Measurements from ENCODE around the gene ADCK2. TPM values are rescaled to one million over a fixed set of nuclear protein-coding genes. Genes with fewer than 3 reads are reported as not detected.
"Not testable (repeated sequence)": the region's sequence is repeated elsewhere in the genome, so short reads cannot be mapped to it uniquely, and the experiment has no call there.

ADCK2 gene
- polyA plus RNA-seq, 3 donors, result 8.7 to 28.7 (median 18.3) TPM

DNA sequence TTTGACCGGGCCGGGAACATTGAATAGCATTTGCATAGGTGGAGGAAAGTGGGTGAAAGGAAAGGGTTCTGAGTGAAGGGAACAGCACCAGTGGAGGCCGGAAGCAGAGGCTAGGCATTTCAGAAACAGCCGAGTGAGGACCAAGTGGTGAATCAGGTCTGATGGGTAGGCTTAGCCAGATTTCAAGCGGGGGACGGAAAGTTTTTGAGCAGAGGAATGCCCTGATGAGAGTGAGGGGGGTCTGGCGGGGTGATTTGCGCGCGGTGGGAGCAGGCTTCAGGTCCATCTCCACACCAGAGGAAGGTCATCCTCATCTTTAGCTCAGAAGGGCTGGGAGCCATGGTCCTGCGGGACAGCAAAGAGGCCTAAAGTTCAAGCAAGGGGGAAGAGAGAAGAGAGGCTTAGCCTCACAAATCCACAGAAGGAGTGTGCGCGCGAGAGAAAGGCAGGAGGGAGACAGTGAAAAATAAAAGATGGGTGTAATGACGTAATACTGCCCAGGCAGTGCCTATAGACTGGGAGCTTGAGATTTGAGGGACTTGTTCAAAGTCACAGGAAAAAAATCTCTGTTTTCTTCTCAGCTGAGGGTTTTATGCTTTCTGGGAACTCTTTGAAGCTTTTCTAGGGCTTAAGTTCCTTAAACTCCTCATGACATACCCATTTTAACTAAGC is 31.1 kb upstream of the ADCK2 start:
- H3K4me2 ChIP-seq (replicated peaks; ENCODE audit: extremely low read depth, low read length, poor library complexity, severe bottlenecking), result peak overlapping the region; percentile 79
- no peak overlapping the region for H3K4me3 ChIP-seq (replicated peaks in 1 of 3; ENCODE audit: low read depth in 2 of 3, low read length in 3 of 3)
- H3K27me3 Mint-ChIP-seq (ENCODE audit: low read depth in 3 of 3), result peaks cover 72 to 78% (median 73%) of the 10 kb centered on the region in 3 donors
- H3K9me3 ChIP-seq (replicated peaks in 1 of 2; ENCODE audit: control insufficient read depth in 1 of 2, insufficient read depth in 1 of 2, low read length in 2 of 2), result peaks cover 3 to 18% of the 10 kb centered on the region in 2 donors
- H2AFZ ChIP-seq (ENCODE audit: insufficient read depth, low read depth, low read length, poor library complexity, severe bottlenecking), result no peak overlapping the region
- H3K9ac ChIP-seq (ENCODE audit: insufficient read depth, low read length, poor library complexity, severe bottlenecking), result no peak overlapping the region
- peaks cover 15 to 27% of the 10 kb centered on the region in 2 donors for H3K4me1 ChIP-seq (ENCODE audit: control insufficient read depth in 1 of 2, insufficient read depth in 2 of 2, low read length in 2 of 2)
- peaks cover 0 to 22% (median 11%) of the 10 kb centered on the region in 7 donors for H3K9me3 Mint-ChIP-seq
- DNase-seq, result no peak
- intact Hi-C loops (cut with micrococcal nuclease), result no loop called here
- H3K27ac Mint-ChIP-seq, result peak overlapping the region in 1 of 7 donors; percentile 7
- H3K27me3 ChIP-seq (ENCODE audit: control insufficient read depth in 2 of 2, insufficient read depth in 2 of 2, low read length in 2 of 2), result peaks cover 33 to 67% of the 10 kb centered on the region in 2 donors
- no peaks in the 10 kb centered on the region for H4K20me1 ChIP-seq (ENCODE audit: insufficient read depth, low read length)
- TF ChIP-seq, protein P1, sequence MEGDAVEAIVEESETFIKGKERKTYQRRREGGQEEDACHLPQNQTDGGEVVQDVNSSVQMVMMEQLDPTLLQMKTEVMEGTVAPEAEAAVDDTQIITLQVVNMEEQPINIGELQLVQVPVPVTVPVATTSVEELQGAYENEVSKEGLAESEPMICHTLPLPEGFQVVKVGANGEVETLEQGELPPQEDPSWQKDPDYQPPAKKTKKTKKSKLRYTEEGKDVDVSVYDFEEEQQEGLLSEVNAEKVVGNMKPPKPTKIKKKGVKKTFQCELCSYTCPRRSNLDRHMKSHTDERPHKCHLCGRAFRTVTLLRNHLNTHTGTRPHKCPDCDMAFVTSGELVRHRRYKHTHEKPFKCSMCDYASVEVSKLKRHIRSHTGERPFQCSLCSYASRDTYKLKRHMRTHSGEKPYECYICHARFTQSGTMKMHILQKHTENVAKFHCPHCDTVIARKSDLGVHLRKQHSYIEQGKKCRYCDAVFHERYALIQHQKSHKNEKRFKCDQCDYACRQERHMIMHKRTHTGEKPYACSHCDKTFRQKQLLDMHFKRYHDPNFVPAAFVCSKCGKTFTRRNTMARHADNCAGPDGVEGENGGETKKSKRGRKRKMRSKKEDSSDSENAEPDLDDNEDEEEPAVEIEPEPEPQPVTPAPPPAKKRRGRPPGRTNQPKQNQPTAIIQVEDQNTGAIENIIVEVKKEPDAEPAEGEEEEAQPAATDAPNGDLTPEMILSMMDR (IDR thresholded peaks at IDR 0.05), result no peak
- no peak overlapping the region for H3K27ac ChIP-seq (ENCODE audit: low read depth in 1 of 2, low read length in 2 of 2)
- H3K79me2 ChIP-seq (ENCODE audit: insufficient read depth, low read length), result no peaks in the 10 kb centered on the region
- peaks cover 0 to 10% of the 10 kb centered on the region in 2 donors for H3K36me3 Mint-ChIP-seq
- no peaks in the 10 kb centered on the region for H3K36me3 ChIP-seq (replicated peaks in 1 of 2; ENCODE audit: control insufficient read depth in 1 of 2, insufficient read depth in 2 of 2, low read length in 2 of 2)
- WGBS (ENCODE audit: insufficient coverage), result 38% methylated on average over 11 of the region's 15 CpGs
- peak overlapping the region; percentile 21 to 81 for H3K4me3 Mint-ChIP-seq
- H3K4me1 Mint-ChIP-seq, result peaks cover 28% of the 10 kb centered on the region

DNA sequence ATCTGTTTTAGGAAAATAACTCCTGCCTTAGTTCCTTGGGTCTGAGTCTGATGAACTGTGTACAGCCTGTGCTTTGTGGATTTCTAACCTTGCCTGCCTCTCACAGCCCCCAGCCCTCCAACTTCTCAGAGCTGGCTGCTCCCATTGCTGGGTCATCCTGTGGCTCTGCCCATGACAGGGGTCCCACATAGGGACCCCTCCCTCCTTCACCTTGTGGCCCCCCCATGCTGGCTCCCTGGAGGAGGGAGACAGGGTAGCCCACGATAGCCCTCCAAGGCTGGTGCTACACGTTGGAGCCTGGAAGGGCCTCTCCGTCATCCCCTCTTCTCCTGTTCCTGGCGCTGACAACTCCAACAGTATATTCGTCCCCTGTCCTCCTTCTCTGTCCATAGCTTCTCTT is 29.3 kb upstream of the ADCK2 start:
- TF ChIP-seq, protein P1 (IDR thresholded peaks at IDR 0.05), result no peak
- no peak for DNase-seq
- intact Hi-C loops (cut with micrococcal nuclease), result no loop called here
- Histone ChIP-seq H3K4me1 (ENCODE audit: control insufficient read depth in 1 of 2, insufficient read depth in 2 of 2, low read length in 2 of 2) (peaks cover 15 to 27% of the 10 kb centered on the region in 2 donors), H3K27ac (ENCODE audit: low read depth in 1 of 2, low read length in 2 of 2) (no peak overlapping the region), H3K27me3 (ENCODE audit: control insufficient read depth in 2 of 2, insufficient read depth in 2 of 2, low read length in 2 of 2) (peaks cover 31 to 56% of the 10 kb centered on the region in 2 donors), H3K36me3 (replicated peaks in 1 of 2; ENCODE audit: control insufficient read depth in 1 of 2, insufficient read depth in 2 of 2, low read length in 2 of 2) (no peaks in the 10 kb centered on the region), H4K20me1 (ENCODE audit: insufficient read depth, low read length) (no peaks in the 10 kb centered on the region), H3K4me2 (replicated peaks; ENCODE audit: extremely low read depth, low read length, poor library complexity, severe bottlenecking) (no peak overlapping the region), H3K9me3 (replicated peaks in 1 of 2; ENCODE audit: control insufficient read depth in 1 of 2, insufficient read depth in 1 of 2, low read length in 2 of 2) (peaks cover 3 to 18% of the 10 kb centered on the region in 2 donors), H2AFZ (ENCODE audit: insufficient read depth, low read depth, low read length, poor library complexity, severe bottlenecking) (no peak overlapping the region), H3K9ac (ENCODE audit: insufficient read depth, low read length, poor library complexity, severe bottlenecking) (no peak overlapping the region), H3K4me3 (replicated peaks in 1 of 3; ENCODE audit: low read depth in 2 of 3, low read length in 3 of 3) (no peak overlapping the region), H3K79me2 (ENCODE audit: insufficient read depth, low read length) (no peaks in the 10 kb centered on the region)
- peaks cover 63% of the 10 kb centered on the region in 3 donors for H3K27me3 Mint-ChIP-seq (ENCODE audit: low read depth in 3 of 3)
- H3K36me3 Mint-ChIP-seq, result peaks cover 0 to 10% of the 10 kb centered on the region in 2 donors
- 100% methylated on average over 3 of the region's 5 CpGs for WGBS (ENCODE audit: insufficient coverage)
- peaks cover 32% of the 10 kb centered on the region for H3K4me1 Mint-ChIP-seq
- H3K27ac Mint-ChIP-seq, result no peak overlapping the region
- H3K9me3 Mint-ChIP-seq, result peaks cover 0 to 22% (median 11%) of the 10 kb centered on the region in 7 donors
- peak overlapping the region in 1 of 2 donors; percentile 60 for H3K4me3 Mint-ChIP-seq

DNA sequence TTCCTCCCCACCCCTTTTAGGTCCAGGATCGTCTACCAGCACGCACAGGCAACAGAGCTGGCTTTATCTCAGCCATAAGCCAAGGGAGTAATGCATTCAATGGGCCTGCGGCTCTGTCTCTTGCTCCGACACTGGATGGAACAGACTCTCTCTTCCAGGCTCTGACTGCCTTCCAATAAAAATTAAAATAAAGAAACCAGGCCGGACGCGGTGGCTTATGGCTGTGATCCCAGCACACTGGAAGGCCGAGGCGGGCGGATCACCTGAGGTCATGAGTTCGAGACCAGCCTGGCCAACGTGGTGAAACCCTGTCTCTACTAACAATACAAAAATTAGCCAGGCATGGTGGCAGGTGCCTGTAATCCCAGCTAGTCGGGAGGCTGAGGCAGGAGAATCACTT is 28.0 kb upstream of the ADCK2 start:
- Mint-ChIP-seq H3K27me3 (ENCODE audit: low read depth in 3 of 3) (peaks cover 49 to 50% (median 50%) of the 10 kb centered on the region in 3 donors), H3K4me1 (peaks cover 31% of the 10 kb centered on the region), H3K27ac (peak overlapping the region in 1 of 7 donors; percentile 64), H3K9me3 (peaks cover 0 to 19% (median 5%) of the 10 kb centered on the region in 7 donors)
- intact Hi-C loops (cut with micrococcal nuclease); H3K4me2 ChIP-seq (replicated peaks; ENCODE audit: extremely low read depth, low read length, poor library complexity, severe bottlenecking); H3K4me3 ChIP-seq (replicated peaks in 1 of 3; ENCODE audit: low read depth in 2 of 3, low read length in 3 of 3); DNase-seq; H3K36me3 ChIP-seq (replicated peaks in 1 of 2; ENCODE audit: control insufficient read depth in 1 of 2, insufficient read depth in 2 of 2, low read length in 2 of 2); H3K79me2 ChIP-seq (ENCODE audit: insufficient read depth, low read length); H3K4me3 Mint-ChIP-seq; H3K27ac ChIP-seq (ENCODE audit: low read depth in 1 of 2, low read length in 2 of 2); H3K36me3 Mint-ChIP-seq; H4K20me1 ChIP-seq (ENCODE audit: insufficient read depth, low read length); H3K9ac ChIP-seq (ENCODE audit: insufficient read depth, low read length, poor library complexity, severe bottlenecking); H2AFZ ChIP-seq (ENCODE audit: insufficient read depth, low read depth, low read length, poor library complexity, severe bottlenecking): not testable (repeated sequence)
- Histone ChIP-seq H3K9me3 (replicated peaks in 1 of 2; ENCODE audit: control insufficient read depth in 1 of 2, insufficient read depth in 1 of 2, low read length in 2 of 2) (peaks cover 3 to 13% of the 10 kb centered on the region in 2 donors), H3K4me1 (ENCODE audit: control insufficient read depth in 1 of 2, insufficient read depth in 2 of 2, low read length in 2 of 2) (peaks cover 10 to 28% of the 10 kb centered on the region in 2 donors), H3K27me3 (ENCODE audit: control insufficient read depth in 2 of 2, insufficient read depth in 2 of 2, low read length in 2 of 2) (peaks cover 25 to 42% of the 10 kb centered on the region in 2 donors)
- WGBS (ENCODE audit: insufficient coverage), result 93% methylated on average over 6 of the region's 13 CpGs
